ENCODE data around the gene ORC3. TPM values are rescaled to one million over a fixed set of nuclear protein-coding genes. Genes with fewer than 3 reads are reported as not detected.
"Not testable (repeated sequence)": the region's sequence is repeated elsewhere in the genome, so short reads cannot be mapped to it uniquely, and the experiment has no call there.

Gene ORC3
- total RNA-seq, 1 experiment from 2014 or later = 52.9 TPM

DNA sequence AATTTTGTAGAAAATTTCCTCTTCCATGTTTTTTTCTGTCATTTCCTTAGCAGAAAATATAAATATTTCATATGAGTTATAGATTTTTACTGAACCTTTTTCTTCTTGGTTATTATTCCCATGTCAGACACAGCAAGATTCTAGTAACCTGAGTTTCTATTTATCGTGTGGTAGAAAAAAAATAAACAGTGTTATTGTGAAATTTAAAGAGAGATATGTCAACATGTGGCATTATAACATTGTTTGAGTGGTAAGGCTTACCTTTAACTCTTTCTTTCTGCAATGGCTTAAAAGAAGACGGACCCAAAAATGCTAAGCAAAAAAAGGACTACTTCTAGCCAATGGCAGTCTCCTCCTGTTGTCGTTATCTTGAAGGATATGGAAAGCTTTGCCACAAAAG, 18.9 kb downstream of the ORC3 start:
- peaks cover 36 to 55% (median 53%) of the 10 kb centered on the region in 3 experiments for H3K36me3 Mint-ChIP-seq (ENCODE audit: insufficient read depth in 1 of 3, low read depth in 3 of 3)
- TF ChIP-seq, protein P1, sequence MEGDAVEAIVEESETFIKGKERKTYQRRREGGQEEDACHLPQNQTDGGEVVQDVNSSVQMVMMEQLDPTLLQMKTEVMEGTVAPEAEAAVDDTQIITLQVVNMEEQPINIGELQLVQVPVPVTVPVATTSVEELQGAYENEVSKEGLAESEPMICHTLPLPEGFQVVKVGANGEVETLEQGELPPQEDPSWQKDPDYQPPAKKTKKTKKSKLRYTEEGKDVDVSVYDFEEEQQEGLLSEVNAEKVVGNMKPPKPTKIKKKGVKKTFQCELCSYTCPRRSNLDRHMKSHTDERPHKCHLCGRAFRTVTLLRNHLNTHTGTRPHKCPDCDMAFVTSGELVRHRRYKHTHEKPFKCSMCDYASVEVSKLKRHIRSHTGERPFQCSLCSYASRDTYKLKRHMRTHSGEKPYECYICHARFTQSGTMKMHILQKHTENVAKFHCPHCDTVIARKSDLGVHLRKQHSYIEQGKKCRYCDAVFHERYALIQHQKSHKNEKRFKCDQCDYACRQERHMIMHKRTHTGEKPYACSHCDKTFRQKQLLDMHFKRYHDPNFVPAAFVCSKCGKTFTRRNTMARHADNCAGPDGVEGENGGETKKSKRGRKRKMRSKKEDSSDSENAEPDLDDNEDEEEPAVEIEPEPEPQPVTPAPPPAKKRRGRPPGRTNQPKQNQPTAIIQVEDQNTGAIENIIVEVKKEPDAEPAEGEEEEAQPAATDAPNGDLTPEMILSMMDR (conservative IDR thresholded peaks at IDR 0.05) = no peak
- H3K27ac ChIP-seq (ENCODE audit: insufficient read length, low read depth, low read length) = no peak overlapping the region
- H3K23me2 ChIP-seq (ENCODE audit: insufficient read length, low read depth, low read length, poor library complexity, severe bottlenecking) = no peaks in the 10 kb centered on the region
- H4K8ac ChIP-seq (replicated peaks; ENCODE audit: insufficient read length, low read depth, low read length) = no peak overlapping the region
- no peak overlapping the region for H2BK5ac ChIP-seq (ENCODE audit: insufficient read length, low read length)
- H3K14ac ChIP-seq (ENCODE audit: insufficient read depth, low read length) = no peak overlapping the region
- DNase-seq = no peak
- H3K56ac ChIP-seq (ENCODE audit: insufficient read length, low read depth, low read length) = no peak overlapping the region
- no peak overlapping the region for H2BK12ac ChIP-seq (ENCODE audit: insufficient read length, low read depth, low read length)
- H3K79me2 ChIP-seq (ENCODE audit: insufficient read depth, low read length) = no peaks in the 10 kb centered on the region
- H3K4me3 Mint-ChIP-seq = no peak overlapping the region
- H4K91ac ChIP-seq (ENCODE audit: insufficient read length, low read depth, low read length) = no peak overlapping the region
- no peaks in the 10 kb centered on the region for H3K9me3 ChIP-seq (ENCODE audit: control insufficient read depth, low read depth, low read length)
- H2BK120ac ChIP-seq (ENCODE audit: low read depth, low read length, poor library complexity, severe bottlenecking) = no peak overlapping the region
- H3K18ac ChIP-seq (ENCODE audit: insufficient read length, low read depth, low read length) = no peak overlapping the region
- H2AFZ ChIP-seq (ENCODE audit: low read length) = no peak overlapping the region
- H2AK5ac ChIP-seq (ENCODE audit: insufficient read length, low read length) = no peak overlapping the region
- peaks cover 5 to 6% of the 10 kb centered on the region in 2 experiments for H3K4me1 Mint-ChIP-seq
- H3K79me1 ChIP-seq (ENCODE audit: insufficient read depth, low read depth, low read length, poor library complexity, severe bottlenecking) = no peaks in the 10 kb centered on the region
- no peak overlapping the region for H3T11ph ChIP-seq (ENCODE audit: low read length)
- H3K27me3 Mint-ChIP-seq (ENCODE audit: low read depth) = no peaks in the 10 kb centered on the region
- H3K9ac ChIP-seq (ENCODE audit: extremely low read depth, insufficient read length, low read length) = no peak overlapping the region
- H3K4me2 ChIP-seq (ENCODE audit: insufficient read depth, insufficient read length, low read length) = no peak overlapping the region
- no peak overlapping the region for H2BK15ac ChIP-seq (ENCODE audit: low read depth, low read length)
- no peaks in the 10 kb centered on the region for H4K20me1 ChIP-seq (ENCODE audit: control insufficient read depth, insufficient read depth, insufficient read length)
- H3K4me1 ChIP-seq (ENCODE audit: insufficient read depth, low read length) = no peaks in the 10 kb centered on the region
- H2BK20ac ChIP-seq (ENCODE audit: low read depth, low read length, poor library complexity, severe bottlenecking) = no peak overlapping the region
- no peak overlapping the region for H3K23ac ChIP-seq (ENCODE audit: insufficient read length, low read depth, low read length)
- no peak overlapping the region for H3K4ac ChIP-seq (ENCODE audit: low read depth, low read length)
- no CpG with 5 or more reads among the region's 3 CpGs for WGBS (ENCODE audit: extremely low coverage, insufficient read length, low lambda C conversion rate)
- H3K27me3 ChIP-seq (ENCODE audit: insufficient read depth, low read length) = no peaks in the 10 kb centered on the region
- H3K9me3 Mint-ChIP-seq = peaks cover 0 to 7% of the 10 kb centered on the region in 2 experiments; a peak in 1 of 5 replicates
- no peak overlapping the region for H3K27ac Mint-ChIP-seq
- no peak overlapping the region for H4K5ac ChIP-seq (ENCODE audit: insufficient read length, low read depth, low read length)

DNA sequence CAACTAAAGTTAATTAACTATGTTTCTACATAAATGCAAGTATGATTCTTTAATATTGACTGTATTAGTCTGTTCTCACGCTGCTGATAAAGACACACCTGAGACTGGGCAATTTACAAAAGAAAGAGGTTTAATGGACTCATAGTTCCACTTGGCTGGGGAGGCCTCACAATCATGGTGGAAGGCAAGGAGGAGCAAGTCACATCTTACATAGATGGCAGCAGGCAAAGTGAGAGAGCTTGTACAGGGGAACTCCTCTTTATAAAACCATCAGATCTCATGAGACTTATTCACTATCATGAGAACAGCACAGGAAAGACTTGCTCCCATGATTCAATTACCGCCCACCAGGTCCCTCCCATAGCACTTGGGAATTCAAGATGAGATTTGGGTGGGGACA, 23.1 kb downstream of the ORC3 start:
- H4K91ac ChIP-seq (ENCODE audit: insufficient read length, low read depth, low read length); H4K5ac ChIP-seq (ENCODE audit: insufficient read length, low read depth, low read length); H3K4me1 Mint-ChIP-seq; H2AFZ ChIP-seq (ENCODE audit: low read length); DNase-seq; H3K4me1 ChIP-seq (ENCODE audit: insufficient read depth, low read length); H2BK12ac ChIP-seq (ENCODE audit: insufficient read length, low read depth, low read length); H2BK120ac ChIP-seq (ENCODE audit: low read depth, low read length, poor library complexity, severe bottlenecking); H4K8ac ChIP-seq (replicated peaks; ENCODE audit: insufficient read length, low read depth, low read length); H3K23ac ChIP-seq (ENCODE audit: insufficient read length, low read depth, low read length); H2AK5ac ChIP-seq (ENCODE audit: insufficient read length, low read length); H3K9me3 Mint-ChIP-seq; H3K27ac ChIP-seq (ENCODE audit: insufficient read length, low read depth, low read length); H3K14ac ChIP-seq (ENCODE audit: insufficient read depth, low read length); H3K9me3 ChIP-seq (ENCODE audit: control insufficient read depth, low read depth, low read length); H3K79me2 ChIP-seq (ENCODE audit: insufficient read depth, low read length); H3K27ac Mint-ChIP-seq; H3K27me3 ChIP-seq (ENCODE audit: insufficient read depth, low read length); H3K4me3 Mint-ChIP-seq; H3K18ac ChIP-seq (ENCODE audit: insufficient read length, low read depth, low read length); H3K9ac ChIP-seq (ENCODE audit: extremely low read depth, insufficient read length, low read length); H2BK5ac ChIP-seq (ENCODE audit: insufficient read length, low read length); H2BK20ac ChIP-seq (ENCODE audit: low read depth, low read length, poor library complexity, severe bottlenecking); H4K20me1 ChIP-seq (ENCODE audit: control insufficient read depth, insufficient read depth, insufficient read length); H3K27me3 Mint-ChIP-seq (ENCODE audit: low read depth); H2BK15ac ChIP-seq (ENCODE audit: low read depth, low read length); H3K4me2 ChIP-seq (ENCODE audit: insufficient read depth, insufficient read length, low read length); H3K56ac ChIP-seq (ENCODE audit: insufficient read length, low read depth, low read length); H3K79me1 ChIP-seq (ENCODE audit: insufficient read depth, low read depth, low read length, poor library complexity, severe bottlenecking); H3T11ph ChIP-seq (ENCODE audit: low read length); H3K23me2 ChIP-seq (ENCODE audit: insufficient read length, low read depth, low read length, poor library complexity, severe bottlenecking); H3K4ac ChIP-seq (ENCODE audit: low read depth, low read length): not testable (repeated sequence)
- WGBS (ENCODE audit: extremely low coverage, insufficient read length, low lambda C conversion rate) = no CpG with 5 or more reads among the region's 2 CpGs
- H3K36me3 Mint-ChIP-seq (ENCODE audit: insufficient read depth in 1 of 3, low read depth in 3 of 3) = peaks cover 40 to 58% (median 57%) of the 10 kb centered on the region in 3 experiments
